Measurements from ENCODE around the gene GSTM3. TPM values are rescaled to one million over a fixed set of nuclear protein-coding genes. Genes with fewer than 3 reads are reported as not detected.

GSTM3 gene
- total and polyA plus RNA-seq, 2 experiments from 2014 or later = 3.1 to 4.1 TPM

- Histone ChIP-seq H3K79me2 (replicated peaks; ENCODE audit: insufficient read depth) (no peaks in the 10 kb centered on the region), H3K4me1 (ENCODE audit: insufficient read depth) (peaks cover 10% of the 10 kb centered on the region), H4K20me1 (replicated peaks; ENCODE audit: insufficient read depth) (no peaks in the 10 kb centered on the region), H3K4me2 (no peak overlapping the region), H3K4me3 (no peak overlapping the region), H3K36me3 (ENCODE audit: insufficient read depth) (0 out of 2 replicates have a peak, but pooled peaks cover 7% of the 10 kb centered on the region), H3K27me3 (ENCODE audit: insufficient read depth) (no peaks in the 10 kb centered on the region), H2AFZ (no peak overlapping the region), H3F3A (replicated peaks; ENCODE audit: low read depth) (no peaks in the 10 kb centered on the region), H3K9me2 (ENCODE audit: insufficient read depth) (no peaks in the 10 kb centered on the region), H3K27ac (ENCODE audit: low read depth) (no peak overlapping the region)
- H3K4me1 Mint-ChIP-seq = peaks cover 18% of the 10 kb centered on the region
- no peak overlapping the region for H3K4me3 Mint-ChIP-seq
- peaks cover 15% of the 10 kb centered on the region for H3K9me3 Mint-ChIP-seq
- DNase-seq (ENCODE audit: low spot score) = no peak
- peaks cover 8% of the 10 kb centered on the region; the same call in 2 of the 3 replicates for H3K36me3 Mint-ChIP-seq (ENCODE audit: low read depth)
- no peak for ATAC-seq
- H3K27me3 Mint-ChIP-seq (ENCODE audit: insufficient read depth, low read depth, poor library complexity) = peaks cover 11% of the 10 kb centered on the region
- no peak overlapping the region for H3K27ac Mint-ChIP-seq
- no peak for TF ChIP-seq POLR2AphosphoS5 (IDR thresholded peaks at IDR 0.05; ENCODE audit: low read depth)
- TF ChIP-seq CTCF (conservative IDR thresholded peaks at IDR 0.05; ENCODE audit: low read depth in 2 of 2) = no peak
- TF ChIP-seq ZNF114 (CRISPR knock-in tag; IDR thresholded peaks at IDR 0.05) = no peak
- TF ChIP-seq JUNB (IDR thresholded peaks at IDR 0.05; ENCODE audit: unreplicated experiment) = no peak
- no peak for TF ChIP-seq REST (IDR thresholded peaks at IDR 0.05; ENCODE audit: unreplicated experiment)
- no peak for TF ChIP-seq ETS1 (IDR thresholded peaks at IDR 0.05)
- TF ChIP-seq NANOG (IDR thresholded peaks at IDR 0.05; ENCODE audit: borderline replicate concordance) = no peak
- no peak for TF ChIP-seq ZNF331 (CRISPR knock-in tag; IDR thresholded peaks at IDR 0.05; ENCODE audit: low read depth)
- no peak for TF ChIP-seq EZH2phosphoT487 (IDR thresholded peaks at IDR 0.05; ENCODE audit: unreplicated experiment)
- TF ChIP-seq CREB1 (CRISPR knock-in tag; IDR thresholded peaks at IDR 0.05; ENCODE audit: low read depth) = no peak
- no peak for TF ChIP-seq EZH2 (IDR thresholded peaks at IDR 0.05; ENCODE audit: low read depth, unreplicated experiment)
- TF ChIP-seq STAT1 (IDR thresholded peaks at IDR 0.05; ENCODE audit: unreplicated experiment) = no peak
- no peak for TF ChIP-seq ZNF462 (CRISPR knock-in tag; IDR thresholded peaks at IDR 0.05)
These were observed 43.9 kb upstream of the GSTM3 start for GRCh38 chr1:109784551-109785252.

Data from GM23338 (cell line).